SIG-M5 (cell line): ENCODE results near the gene MROH2A.

ENCODE experiments used
- DNase-seq: peaks from one replicate; lab custom pipeline; 2025; lab: John Stamatoyannopoulos, UW

MROH2A gene

DNA sequence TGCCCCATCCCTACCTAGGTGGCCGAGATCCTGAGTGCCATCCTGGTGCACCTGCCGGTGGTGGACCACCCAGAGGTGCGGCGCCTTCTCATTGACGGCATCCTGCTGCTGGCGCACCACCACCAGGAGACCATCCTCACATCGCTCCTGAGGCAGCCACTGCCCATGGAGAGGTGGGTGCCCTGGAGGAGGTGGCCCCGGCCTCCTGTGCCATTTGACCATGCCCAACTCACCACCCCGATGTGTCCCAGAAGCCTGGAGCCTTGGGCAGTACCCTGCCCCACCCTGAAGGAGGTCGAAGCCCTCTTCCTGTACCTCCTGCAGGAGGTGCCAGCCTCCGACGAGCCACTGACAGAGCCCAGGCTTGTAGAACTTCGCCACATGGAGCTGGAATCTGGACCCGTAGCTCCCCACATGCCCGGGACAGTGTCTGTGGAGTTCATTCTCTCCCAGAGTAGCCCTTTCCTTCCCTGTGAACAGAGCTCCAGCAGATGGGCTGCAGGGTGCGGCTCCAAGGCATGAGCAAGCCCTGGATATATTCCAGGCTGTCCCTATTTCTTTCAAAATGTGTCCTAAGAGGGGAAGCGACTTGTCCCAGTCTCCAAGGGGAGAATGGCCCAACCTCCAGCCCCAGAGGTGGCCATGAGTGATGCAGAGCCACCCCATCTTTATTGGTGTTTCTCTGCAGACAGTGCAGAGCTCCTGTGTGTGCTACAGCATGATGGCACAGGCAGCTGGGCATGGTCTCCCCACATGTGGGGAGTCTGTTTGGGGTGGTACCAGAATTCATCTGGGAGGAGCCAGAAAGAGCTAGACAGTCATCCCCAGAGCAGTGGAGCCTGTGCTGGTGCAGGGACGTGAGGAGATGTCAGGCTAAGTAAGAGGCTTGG is 42.0 kb downstream of the MROH2A start:
- DNase-seq = no peak

DNA sequence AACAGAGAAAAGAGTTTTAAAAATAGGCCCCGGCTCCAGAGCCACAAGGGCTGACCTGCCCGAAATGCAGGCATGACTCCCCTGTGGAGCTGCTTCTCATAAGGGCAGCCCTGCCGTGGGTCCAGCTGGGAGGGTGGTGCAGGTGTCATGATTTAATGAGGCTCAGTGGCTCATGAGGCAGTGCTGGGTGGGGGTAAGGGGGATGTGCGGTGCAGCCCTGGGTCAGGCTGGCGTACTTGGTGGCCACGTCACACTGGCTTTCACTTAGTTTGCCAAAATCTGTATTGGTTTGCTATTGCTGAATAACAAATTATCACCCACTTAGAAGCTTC is 42.6 kb downstream of the MROH2A start:
- DNase-seq = no peak

DNA sequence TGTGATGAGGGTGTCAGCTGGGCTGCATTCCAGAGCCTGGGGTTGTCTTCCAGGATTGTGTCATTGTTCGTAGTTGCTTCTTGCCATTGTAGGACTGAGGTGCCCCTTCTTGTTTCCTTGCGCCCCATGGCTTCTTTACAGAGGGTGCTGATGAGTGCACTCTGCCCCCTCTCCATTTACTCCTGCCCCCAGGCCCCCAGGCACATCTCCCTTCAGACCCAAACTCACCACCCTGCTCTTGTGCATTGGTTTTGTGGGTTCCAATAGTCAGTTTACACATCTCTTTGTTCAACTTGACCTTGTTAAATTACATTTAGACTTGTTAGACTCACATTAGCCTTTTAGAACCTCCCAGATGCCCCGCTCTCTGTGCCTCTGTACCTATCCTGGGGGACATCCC is 43.1 kb downstream of the MROH2A start:
- DNase-seq = no peak

DNA sequence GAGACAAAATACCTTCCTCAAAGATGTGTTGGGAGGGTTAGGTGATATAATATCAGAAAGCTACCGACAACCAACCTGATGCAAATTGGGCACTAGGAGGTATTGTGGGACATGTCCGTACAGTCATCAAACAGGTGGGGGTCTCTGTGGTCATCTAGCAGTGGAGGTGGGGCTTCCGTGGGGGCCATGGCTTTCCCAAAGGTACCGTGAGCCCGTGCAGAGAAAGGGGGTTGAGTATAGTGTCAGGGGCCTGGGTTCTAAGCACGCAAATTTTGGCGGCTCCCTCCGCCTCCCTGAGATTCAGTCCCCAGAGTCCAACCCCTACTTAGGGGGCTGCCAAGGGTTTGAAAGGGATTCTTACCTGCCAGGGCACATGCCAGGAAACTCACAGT is 43.6 kb downstream of the MROH2A start:
- no peak for DNase-seq

DNA sequence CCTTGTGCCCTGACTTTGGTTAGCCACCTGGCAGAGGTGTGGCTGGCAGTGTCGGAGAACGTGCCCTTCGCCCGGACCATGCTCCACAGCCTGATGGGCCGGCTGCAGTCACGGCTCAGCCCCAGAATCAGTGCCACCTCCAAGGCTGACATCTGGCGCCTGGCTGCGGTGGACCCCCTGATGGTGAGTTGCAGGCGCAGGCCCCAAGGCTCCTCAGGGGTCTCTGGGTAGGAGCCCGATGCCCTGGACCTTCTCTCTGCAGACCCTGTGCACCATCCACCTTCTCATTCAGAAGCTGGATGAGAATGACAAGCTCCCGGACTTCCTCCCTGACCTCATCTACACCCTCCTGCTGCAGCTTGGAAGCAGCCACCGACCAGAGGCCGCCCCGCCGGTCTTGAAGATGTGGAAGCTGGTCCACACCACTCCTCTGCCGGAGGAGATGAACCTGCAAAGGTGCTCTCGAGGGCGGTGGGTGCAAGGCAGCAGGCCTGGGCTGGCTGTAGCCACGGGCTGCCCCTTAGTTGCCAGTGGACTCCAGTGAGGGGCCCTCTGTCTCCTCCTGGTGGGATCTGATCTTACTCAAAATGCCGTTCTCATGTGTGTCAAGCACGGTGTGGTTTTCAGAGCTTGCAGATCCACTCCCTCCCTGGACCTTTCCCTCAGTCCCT is 44.1 kb downstream of the MROH2A start:
- DNase-seq = no peak

DNA sequence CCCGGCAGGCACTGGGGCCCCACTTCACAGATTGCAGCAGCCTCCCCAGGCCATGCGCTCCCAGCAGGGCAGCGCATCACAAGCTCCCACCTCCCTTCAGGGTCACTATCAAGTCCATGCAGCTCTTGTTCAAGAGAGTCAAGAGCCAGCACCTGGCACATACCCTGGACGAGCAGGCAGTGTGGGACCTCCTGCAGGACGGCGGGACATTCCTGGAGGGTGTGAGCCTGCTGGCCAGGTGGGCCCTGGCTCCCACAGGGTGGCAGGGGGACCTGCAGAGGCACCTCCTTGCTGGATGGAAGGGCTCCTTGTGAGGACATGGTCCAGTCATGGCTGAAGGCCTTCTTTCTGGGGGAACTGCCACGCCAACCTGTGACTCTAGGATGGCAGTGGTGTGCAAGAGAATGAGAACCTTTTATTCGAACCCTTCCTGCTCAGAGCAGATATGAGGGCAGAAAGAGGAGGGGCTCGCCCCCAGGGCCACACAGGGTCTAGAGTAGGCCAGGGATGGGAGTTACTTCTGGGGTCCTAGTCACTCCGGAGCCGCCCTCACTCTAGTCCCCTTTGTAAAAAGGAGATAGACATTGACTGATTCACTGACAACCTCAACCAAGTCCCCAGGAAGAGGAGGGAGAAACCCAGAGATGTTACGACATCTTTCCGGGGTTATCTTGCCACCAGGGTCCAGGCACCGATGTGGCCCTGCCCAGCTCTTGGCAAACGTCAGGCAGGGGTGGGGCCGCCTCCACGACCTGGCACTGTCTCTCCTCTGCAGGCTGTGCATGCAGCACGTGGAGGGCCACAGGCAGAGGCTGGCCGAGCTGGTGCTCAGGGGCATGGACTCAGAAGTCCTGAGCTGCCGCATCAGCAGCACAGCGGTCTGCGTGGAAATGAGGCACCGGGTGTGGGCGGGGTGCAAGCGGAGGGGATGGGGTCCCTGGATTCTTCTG is 44.9 kb downstream of the MROH2A start:
- no peak for DNase-seq

DNA sequence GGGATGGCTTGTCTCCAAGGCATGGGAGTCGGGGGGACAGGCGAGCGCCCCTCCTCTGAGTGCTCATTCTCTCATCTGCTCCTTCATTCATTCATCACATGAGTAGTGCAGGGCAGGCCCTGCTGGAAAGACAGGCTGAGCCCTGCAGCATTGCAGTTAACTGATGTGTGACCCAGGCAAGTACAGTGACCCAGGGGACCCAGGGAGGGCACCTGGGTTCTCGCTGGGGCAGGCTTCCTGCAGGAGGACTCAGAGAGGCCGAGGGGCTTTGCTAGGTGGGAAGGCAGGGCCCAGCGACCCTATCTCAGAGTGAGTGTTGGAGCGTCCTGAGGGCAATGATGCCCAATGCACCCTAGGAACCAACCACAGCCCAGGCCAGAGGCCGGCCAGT is 45.6 kb downstream of the MROH2A start:
- no peak for DNase-seq

DNA sequence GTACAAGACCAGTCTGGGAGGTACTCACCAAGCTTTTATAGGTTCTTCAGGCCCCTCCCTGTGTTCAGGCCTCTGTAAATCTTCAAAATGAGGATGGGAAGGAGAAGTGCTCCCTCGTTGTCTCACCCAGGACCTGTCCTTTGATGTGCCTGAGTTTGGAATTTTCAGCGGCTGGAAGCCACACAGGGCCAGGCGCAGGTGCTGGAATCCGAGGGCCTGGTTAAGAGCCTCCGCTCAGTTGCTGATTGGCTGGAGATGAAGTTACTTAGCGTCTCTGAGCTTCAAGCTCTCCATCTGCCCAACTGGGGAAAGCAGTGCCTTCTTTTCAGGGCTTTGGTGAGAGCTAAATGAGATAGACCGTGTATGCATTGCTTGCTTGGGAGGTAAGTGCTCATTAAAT is 46.2 kb downstream of the MROH2A start:
- no peak for DNase-seq

DNA sequence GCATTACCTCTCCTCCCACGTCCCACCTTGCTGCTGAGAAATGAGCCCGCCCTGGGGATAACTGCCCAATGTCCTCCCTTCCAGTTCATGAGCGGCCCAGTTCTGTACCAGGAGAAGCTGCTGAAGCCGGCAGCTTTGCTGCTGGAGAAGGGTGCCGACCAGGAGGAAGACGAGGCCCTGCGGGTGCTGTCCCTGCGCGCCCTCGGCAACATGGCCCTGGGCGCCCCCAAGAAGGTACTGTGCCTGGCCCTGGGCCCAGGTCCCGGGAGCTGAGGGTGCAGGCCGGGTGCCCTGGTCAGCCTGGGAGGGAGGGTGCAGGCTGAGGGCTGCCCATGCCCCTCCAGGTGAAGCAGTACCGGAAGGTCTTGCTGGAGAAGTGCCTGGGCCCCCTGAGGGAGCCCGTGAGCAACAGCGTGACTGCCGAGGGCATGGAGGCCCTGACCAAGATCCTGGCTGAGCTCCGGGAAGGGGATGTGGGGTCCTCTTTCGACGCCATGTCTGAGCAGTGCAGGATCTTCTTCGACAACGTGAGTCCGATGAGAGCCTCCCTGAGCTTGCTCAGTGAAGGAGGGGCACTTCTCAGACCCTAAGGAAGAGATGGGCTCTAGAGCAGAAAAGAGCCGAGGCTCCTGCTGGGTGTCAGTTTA is 50.5 kb downstream of the MROH2A start:
- DNase-seq = no peak

DNA sequence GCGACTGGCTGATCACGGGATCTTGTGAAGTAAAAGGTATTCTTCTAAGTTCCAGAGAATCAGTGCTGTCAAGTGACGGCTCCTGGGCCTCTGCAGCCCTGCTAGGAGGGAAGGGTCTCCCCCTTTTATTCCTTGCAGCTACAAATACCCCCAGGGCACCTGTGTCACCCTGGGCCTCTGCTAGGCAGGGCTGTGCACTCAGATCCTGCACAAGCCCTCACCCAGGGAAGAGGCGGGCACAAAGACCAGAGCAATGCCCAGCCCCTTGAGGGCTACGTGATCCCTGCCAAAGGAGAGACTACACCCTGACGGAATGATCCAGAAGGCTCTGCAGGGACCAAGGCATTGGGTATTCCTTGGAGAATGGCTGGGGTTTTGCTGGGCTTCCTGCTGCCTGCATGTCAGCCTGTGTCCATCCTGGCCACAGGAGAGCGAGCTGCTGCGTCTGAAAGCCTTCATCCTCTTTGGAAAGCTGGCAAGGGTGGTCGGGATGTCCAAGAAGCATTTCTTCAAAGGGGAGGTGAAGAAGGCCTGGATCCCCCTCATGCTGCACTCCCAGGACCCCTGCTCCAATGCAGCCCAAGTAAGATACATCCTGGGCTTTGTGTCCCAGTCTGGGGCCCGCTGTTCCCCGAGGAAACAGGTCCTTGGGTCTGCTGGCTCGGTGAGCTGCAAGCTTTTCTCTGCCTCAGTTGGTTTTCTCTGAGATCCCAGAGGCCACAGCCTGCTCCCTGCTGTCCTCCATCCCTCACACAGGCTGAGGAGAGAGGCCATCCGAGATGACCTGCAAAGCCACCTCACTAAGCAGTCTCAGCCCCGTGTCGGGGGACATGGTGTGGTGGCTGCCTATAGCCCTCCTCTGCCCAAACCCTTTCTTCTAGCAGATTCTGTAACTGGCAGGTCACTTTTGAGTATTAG is 51.3 kb downstream of the MROH2A start:
- DNase-seq = no peak

DNA sequence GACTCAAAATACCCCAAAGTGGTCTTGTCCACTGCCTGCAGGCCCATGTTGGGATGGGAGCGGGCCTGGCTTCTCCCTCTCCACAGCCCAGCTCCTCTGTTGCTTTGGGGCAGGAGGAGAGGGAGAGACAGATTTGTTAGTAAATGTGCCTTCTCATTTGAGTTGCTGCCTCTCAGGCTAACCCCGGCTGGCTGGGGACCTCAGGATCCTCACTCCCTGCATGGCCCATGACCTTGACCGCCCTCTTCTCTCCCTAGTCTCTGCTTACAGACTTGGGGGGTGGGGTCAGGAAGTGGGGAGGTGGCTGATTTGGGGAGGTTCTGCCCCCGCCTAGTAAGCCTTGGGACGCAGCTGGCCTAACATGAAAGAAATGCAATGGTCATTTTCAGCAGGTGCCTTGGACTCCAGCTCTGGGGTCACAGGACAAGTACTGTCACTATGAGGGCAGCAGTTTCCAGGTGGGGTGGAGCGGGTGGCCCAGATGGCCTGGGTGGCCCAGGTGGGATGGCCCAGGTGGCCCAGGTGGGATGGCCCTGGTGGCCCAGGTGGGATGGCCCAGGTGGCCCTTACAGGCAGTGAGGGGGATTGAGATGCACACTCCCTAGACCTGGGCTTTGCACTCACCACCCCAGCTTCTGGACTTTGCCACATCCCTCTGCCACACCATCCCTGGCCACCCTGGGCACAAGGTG is 52.1 kb downstream of the MROH2A start:
- DNase-seq = no peak

DNA sequence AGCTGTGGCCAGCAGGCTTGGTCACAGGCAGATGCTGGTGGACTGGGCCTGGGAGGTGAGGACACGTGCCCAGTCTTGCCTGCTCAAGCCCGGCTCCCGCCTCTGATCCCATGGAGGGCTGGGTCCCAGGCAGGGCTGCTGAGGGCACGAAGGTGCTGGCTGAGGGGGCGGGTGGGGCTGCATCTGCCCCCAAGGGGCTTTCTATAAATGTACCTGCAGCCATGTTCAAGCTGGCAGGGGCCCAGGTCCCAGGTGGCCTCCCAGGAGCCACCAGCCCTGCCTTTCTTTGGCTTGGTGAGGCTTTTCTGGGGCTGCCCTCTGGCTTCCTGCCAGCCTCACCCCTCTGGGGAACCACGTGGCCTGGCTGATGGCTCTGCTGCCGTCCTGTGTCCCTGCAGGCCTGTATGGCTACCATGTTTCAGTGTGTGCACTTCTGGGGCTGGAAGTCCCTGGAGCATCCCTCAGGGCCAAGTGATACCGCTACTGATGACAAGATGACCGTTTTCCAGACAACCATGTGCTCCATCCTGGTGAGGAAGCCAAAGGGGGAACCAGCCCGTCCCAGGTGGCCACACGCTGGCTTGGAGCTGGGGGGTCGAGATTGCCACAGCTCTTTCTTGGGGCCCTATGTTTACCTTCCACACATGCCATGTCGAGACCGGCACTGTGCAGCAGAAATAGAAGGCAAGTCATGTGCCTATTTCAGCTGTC is 53.0 kb downstream of the MROH2A start:
- DNase-seq = no peak

DNA sequence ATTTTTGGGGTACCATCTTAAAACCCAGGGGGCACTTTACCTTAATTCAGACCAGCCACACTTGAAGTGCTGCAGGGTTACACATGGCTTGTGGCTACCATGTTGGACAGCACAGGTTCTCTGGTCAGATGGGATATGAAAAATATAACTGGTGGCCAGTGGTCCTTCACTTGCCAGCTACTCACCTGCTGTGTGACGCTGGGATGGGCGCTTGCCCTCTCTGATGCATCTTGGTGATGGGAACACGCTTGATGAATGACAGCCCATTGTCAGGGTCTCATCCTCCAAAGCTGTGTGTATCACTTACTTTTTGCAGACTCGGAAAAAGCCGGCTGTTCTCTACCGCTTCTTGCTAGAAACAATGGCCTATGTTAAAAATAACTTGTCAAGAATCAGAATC is 53.7 kb downstream of the MROH2A start:
- no peak for DNase-seq

DNA sequence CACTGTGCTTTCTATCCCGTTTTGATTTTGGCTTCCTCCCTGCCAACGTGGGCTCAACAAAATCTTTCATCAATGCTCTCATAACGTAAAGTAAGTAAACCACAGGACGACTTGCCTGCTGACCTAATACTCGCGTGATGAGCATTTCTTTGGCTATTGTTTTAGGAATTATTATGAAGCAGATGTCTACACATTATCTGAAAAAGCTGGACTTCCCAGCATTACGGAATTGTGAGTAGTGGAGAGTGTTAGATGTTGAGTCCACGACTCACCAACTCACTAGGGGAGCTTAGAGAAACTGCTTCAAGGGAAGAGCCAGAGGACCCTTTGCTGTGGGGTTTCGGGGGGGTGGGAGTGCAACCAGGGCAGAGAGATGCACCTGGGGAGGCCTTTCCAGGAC is 54.3 kb downstream of the MROH2A start:
- no peak for DNase-seq

DNA sequence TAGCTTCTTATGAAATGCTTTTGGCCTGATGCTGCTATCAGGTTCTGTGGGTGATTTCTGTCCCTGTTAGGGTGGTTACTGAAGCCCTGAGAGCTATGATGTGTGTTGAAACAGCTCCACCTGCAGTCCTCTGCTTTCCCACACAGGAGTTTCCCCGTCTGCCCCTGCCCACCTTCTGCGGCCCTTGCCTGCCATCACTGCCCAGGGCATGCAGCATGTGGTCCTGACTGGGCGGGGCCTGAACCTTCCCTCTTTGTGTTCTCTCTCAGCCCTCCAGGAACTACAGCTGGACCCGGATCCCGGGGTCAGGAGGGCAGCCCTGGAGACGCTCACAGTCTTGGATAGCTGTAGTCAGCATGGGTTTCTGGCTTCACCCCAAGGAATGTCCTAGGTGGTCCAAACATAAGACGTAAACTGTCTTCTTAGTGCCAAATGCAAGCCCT is 54.8 kb downstream of the MROH2A start:
- no peak for DNase-seq

DNA sequence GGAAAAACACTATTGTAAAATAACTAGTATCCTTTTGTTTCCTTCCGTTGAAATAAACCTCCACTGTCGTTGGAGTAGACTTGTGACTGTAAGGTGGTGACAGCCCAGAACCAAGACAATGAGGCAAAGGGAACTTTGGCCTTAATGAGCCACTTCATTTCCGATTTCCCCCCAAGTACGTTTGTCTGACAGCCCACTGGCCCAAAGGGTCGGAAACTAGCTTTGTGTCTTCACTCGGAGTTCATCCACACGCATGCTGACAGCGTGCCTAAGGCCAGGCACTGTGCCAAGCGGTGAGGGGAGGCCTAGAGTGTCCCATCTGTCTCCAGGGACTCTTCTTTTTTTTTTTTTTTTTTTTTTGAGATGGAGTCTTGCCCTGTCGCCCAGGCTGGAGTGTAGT is 55.2 kb downstream of the MROH2A start:
- no peak for DNase-seq

DNA sequence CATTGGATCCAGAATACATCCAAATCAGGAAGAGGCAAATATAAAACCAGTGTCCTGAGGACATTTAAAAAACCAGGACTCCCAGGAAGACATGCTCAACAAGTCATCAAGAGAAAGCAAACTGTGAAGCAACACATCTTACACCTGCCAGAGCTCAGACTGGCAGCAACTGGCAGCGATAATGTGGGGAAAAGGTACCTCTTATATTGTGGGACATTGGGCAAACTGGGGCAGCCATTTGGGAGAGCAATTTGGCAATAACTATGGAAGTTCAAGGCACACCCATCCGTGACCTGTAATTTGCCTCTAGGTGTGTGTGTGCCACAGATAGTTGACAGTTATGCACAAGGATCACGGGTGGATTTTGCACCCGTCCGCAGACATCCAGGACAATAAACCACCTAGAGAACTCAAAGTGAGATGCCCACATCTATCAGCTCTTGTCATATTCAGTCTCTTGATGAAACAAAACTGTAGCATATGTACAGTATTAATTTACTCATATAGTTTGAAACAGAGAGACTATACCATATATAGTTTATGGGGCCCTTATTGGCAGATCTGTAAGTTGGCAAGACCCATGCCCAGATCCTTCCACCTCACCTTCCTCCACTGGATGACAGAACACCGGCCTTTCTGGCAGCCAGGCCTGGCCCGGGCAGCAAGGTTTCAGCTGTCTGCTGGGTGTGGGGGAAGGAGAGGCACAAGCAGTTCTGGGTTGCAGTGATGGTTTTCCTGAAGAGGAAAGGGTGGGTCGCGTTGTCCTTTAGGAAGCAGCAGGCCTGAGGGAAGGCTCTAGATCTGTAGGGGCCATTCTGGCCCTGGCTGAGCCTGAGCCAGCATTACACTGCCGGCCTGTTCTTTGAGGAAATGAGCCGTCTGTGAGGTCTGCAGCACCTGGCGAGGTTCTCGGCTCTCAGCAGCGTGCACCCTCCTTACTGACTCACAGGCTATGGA is 57.4 kb downstream of the MROH2A start:
- no peak for DNase-seq

DNA sequence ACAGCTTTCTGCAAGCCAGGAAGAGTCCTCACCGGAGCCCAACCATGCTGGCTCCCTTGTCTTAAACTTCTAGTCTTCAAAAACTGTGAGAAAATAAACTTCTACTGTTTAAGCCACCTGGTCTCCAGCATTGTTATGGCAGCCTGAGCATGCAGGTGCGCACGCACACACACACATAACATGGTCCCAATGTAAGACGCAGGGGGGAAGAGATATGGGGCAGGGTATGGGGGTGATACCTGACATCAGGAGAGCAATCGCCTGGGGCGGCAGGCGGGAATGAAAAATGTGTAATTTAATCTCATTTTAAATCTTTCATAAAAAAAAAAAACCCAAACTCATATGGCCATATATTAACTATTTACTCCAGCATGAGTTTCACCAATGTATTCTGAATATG is 58.2 kb downstream of the MROH2A start:
- DNase-seq = no peak
